Suprapubic skin (tissue), 3 donors: ENCODE data around the gene EPS8.

Source experiments
- EP300 ChIP-seq: sonication (generic); formaldehyde crosslinking; IDR thresholded peaks from one replicate; pipeline ENCODE4 v1.6.1; 2017; ENCODE audit warnings: antibody characterized with exemption
- TF ChIP-seq, protein P1 (sequence below), 2 donors: fragments of 200-600 bp in 1 of 2; fragments of 450-650 bp in 1 of 2; sonication (generic) in 1 of 2; IDR thresholded peaks; one replicate each; pipeline ENCODE4 v1.5.1; 2016 to 2019; ENCODE audit warnings: antibody characterized with exemption in 2 of 2, mild to moderate bottlenecking in 1 of 2, moderate library complexity in 1 of 2

DNA sequence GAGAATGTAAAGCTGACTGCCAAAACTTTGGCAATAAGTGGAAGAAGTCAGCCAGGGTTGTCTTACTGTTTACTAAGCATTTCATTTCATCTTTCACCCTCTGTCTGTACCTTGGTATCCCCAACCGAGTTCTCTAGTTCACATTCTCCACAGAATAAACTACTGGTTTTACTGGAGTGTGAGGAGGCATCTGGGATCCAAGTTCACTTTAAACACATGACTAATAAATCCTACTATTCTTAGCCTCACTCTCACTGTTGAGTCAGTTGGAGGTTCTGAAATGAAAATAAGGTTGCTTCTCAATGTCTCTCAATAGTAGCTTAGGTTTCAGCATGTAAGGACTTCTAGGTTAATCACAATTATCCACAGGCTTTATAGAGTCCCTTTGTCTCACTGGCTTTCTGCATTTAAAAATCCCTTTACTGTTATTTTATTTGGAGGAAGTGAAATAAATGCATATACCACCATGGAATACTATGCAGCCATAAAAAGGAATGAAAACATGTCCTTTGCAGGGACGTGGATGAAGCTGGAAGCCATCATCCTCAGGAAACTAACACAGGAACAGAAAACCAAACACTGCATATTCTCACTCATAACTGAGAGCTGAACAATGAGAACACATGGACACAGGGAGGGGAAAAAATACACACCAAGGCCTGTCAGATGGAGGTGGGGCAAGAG, 95.8 kb downstream of the EPS8 start:
- TF ChIP-seq, protein P1, sequence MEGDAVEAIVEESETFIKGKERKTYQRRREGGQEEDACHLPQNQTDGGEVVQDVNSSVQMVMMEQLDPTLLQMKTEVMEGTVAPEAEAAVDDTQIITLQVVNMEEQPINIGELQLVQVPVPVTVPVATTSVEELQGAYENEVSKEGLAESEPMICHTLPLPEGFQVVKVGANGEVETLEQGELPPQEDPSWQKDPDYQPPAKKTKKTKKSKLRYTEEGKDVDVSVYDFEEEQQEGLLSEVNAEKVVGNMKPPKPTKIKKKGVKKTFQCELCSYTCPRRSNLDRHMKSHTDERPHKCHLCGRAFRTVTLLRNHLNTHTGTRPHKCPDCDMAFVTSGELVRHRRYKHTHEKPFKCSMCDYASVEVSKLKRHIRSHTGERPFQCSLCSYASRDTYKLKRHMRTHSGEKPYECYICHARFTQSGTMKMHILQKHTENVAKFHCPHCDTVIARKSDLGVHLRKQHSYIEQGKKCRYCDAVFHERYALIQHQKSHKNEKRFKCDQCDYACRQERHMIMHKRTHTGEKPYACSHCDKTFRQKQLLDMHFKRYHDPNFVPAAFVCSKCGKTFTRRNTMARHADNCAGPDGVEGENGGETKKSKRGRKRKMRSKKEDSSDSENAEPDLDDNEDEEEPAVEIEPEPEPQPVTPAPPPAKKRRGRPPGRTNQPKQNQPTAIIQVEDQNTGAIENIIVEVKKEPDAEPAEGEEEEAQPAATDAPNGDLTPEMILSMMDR (IDR thresholded peaks at IDR 0.05), result no peak
- no peak for TF ChIP-seq EP300
